ENCODE data around the gene SPOCD1. TPM values are rescaled to one million over a fixed set of nuclear protein-coding genes. Genes with fewer than 3 reads are reported as not detected.
A peak's percentile ranks its signal among the peaks of the same experiment; 100 is the strongest.

Gene SPOCD1
- total and polyA plus RNA-seq, 2 of the 4 experiments (the other 2 are of a cell fraction): 59.7 to 132 TPM

GRCh38 chr1:31772669-31773248, 43.1 kb downstream of the SPOCD1 start:
- BruUV-seq (replicated peaks): no TSS peak
- peak; percentile 18 for ATAC-seq (ENCODE audit: low read depth)
- Histone ChIP-seq H3K9ac (ENCODE audit: low read depth, low read length) (no peak overlapping the region), H3K36me3 (ENCODE audit: control insufficient read depth, insufficient read depth, low read length) (no peaks in the 10 kb centered on the region), H3K4me3 (ENCODE audit: insufficient read depth, low read depth, low read length) (no peak overlapping the region), H3K27ac (ENCODE audit: insufficient read depth, low read length) (no peak overlapping the region), H4K20me1 (ENCODE audit: insufficient read depth, low read length) (peaks cover 3% of the 10 kb centered on the region), H2BK5ac (ENCODE audit: low read depth, low read length, poor library complexity, severe bottlenecking) (no peak overlapping the region), H2BK120ac (ENCODE audit: low read depth, low read length) (no peak overlapping the region), H3K9me1 (ENCODE audit: insufficient read depth, low read length) (no peaks in the 10 kb centered on the region; the same call in 1 of the 2 replicates), H3K4ac (ENCODE audit: low read depth, low read length) (no peak overlapping the region), H2BK15ac (ENCODE audit: low read depth, low read length) (no peak overlapping the region), H2AFZ (replicated peaks; ENCODE audit: low read length, poor library complexity) (peak overlapping the region; percentile 67), H2AK5ac (ENCODE audit: low read depth, low read length) (no peak overlapping the region), H4K5ac (ENCODE audit: low read depth, low read length) (no peak overlapping the region), H4K8ac (ENCODE audit: low read depth in 2 of 2, low read length in 2 of 2) (no peak overlapping the region), H2AK9ac (replicated peaks; ENCODE audit: low read depth, low read length, poor library complexity) (peak overlapping the region; percentile 55), H3K56ac (ENCODE audit: extremely low read depth, insufficient read depth, low read length) (no peak overlapping the region), H3K18ac (ENCODE audit: low read depth, low read length) (no peak overlapping the region), H3K27me3 (ENCODE audit: control insufficient read depth, insufficient read depth, low read length) (peaks cover 79% of the 10 kb centered on the region), H3K4me2 (ENCODE audit: low read depth, low read length) (peak overlapping the region; percentile 72), H3K23ac (ENCODE audit: low read depth, low read length) (peak overlapping the region; percentile 7; the same call in 1 of the 2 replicates), H3K79me1 (ENCODE audit: low read depth in 1 of 2, low read length in 2 of 2) (no peaks in the 10 kb centered on the region), H3K9me3 (ENCODE audit: control insufficient read depth, insufficient read depth, low read length) (peaks cover 2% of the 10 kb centered on the region; the same call in 1 of the 2 replicates), H2BK20ac (ENCODE audit: low read depth, low read length) (no peak overlapping the region), H3K14ac (replicated peaks; ENCODE audit: low read depth, low read length) (no peak overlapping the region; the same call in 1 of the 2 replicates), H3K4me1 (ENCODE audit: control insufficient read depth, insufficient read depth, low read length) (peaks cover 3% of the 10 kb centered on the region; the same call in 1 of the 2 replicates), H4K91ac (ENCODE audit: insufficient read depth, low read depth, low read length) (no peak overlapping the region)
- ChIA-PET POLR2A (ENCODE audit: unreplicated experiment) (no interaction called here), CTCF (interaction anchor here (1.1 kb wide), 1 partner anchor 16 kb away, joined by 3 read pairs; no protein-coding TSS in a partner anchor)
- no peak for DNase-seq
- dilution Hi-C loops (cut with HindIII; ENCODE audit: low sequenced_read_pairs, unreplicated experiment) (no loop called here), in situ Hi-C loops (cut with MboI; ENCODE audit: low sequenced_read_pairs) (no loop called here), intact Hi-C loops (cut with micrococcal nuclease) (no loop called here)
- no peak for TF ChIP-seq CHD1 (IDR thresholded peaks at IDR 0.05; ENCODE audit: low read depth, low read length)
- no peak for TF ChIP-seq RAD21 (IDR thresholded peaks at IDR 0.05; ENCODE audit: low read length)
- TF ChIP-seq CTCF (conservative IDR thresholded peaks at IDR 0.05; ENCODE audit: low read depth, low read length): no peak
- no peak for TF ChIP-seq POLR2A (IDR thresholded peaks at IDR 0.05; ENCODE audit: low read depth, low read length)
- TF ChIP-seq MXI1 (IDR thresholded peaks at IDR 0.05; ENCODE audit: borderline replicate concordance, low read depth, low read length): no peak
- TF ChIP-seq BHLHE40 (IDR thresholded peaks at IDR 0.05; ENCODE audit: low read depth, low read length): no peak
- no peak for TF ChIP-seq RCOR1 (IDR thresholded peaks at IDR 0.05; ENCODE audit: insufficient replicate concordance, low read length)
- TF ChIP-seq SMC3 (IDR thresholded peaks at IDR 0.05; ENCODE audit: low read depth, low read length): no peak
- no peak for TF ChIP-seq MAFK (IDR thresholded peaks at IDR 0.05; ENCODE audit: low read depth, low read length)
- TF ChIP-seq CEBPB (IDR thresholded peaks at IDR 0.05; ENCODE audit: low read depth, low read length): no peak
- TF ChIP-seq FOS (IDR thresholded peaks at IDR 0.05; ENCODE audit: low read depth, low read length): no peak
- no peak for TF ChIP-seq USF2 (IDR thresholded peaks at IDR 0.05; ENCODE audit: low read depth, low read length)
- TF ChIP-seq ELK1 (IDR thresholded peaks at IDR 0.05; ENCODE audit: borderline replicate concordance, low read depth, low read length): no peak
- WGBS, 2 experiments (ENCODE audit: extremely low coverage in 2 of 2, insufficient read length in 1 of 2): 8% methylated on average over 36 of the region's 49 CpGs; no CpG with 5 or more reads in 1 of the 2 experiments
